ENCODE results near the gene PYY. TPM values are rescaled to one million over a fixed set of nuclear protein-coding genes. Genes with fewer than 3 reads are reported as not detected.

Gene PYY
- polyA plus RNA-seq, 3 donors = not detected

- H3K9me3 Mint-ChIP-seq = peaks cover 0 to 14% (median 0%) of the 10 kb centered on the region in 7 donors
- H3K36me3 ChIP-seq (replicated peaks in 1 of 2; ENCODE audit: control insufficient read depth in 1 of 2, insufficient read depth in 2 of 2, low read length in 2 of 2) = no peaks in the 10 kb centered on the region
- no peak overlapping the region for H3K9ac ChIP-seq (ENCODE audit: insufficient read depth, low read length, poor library complexity, severe bottlenecking)
- no peak for TF ChIP-seq CTCF (IDR thresholded peaks at IDR 0.05)
- H3K79me2 ChIP-seq (ENCODE audit: insufficient read depth, low read length) = no peaks in the 10 kb centered on the region
- H2AFZ ChIP-seq (ENCODE audit: insufficient read depth, low read depth, low read length, poor library complexity, severe bottlenecking) = no peak overlapping the region
- peaks cover 17 to 49% of the 10 kb centered on the region in 2 donors for H3K27me3 ChIP-seq (ENCODE audit: control insufficient read depth in 2 of 2, insufficient read depth in 2 of 2, low read length in 2 of 2)
- no peak overlapping the region for H3K4me2 ChIP-seq (replicated peaks; ENCODE audit: extremely low read depth, low read length, poor library complexity, severe bottlenecking)
- no peak overlapping the region for H3K27ac ChIP-seq (ENCODE audit: low read depth in 1 of 2, low read length in 2 of 2)
- H3K4me1 ChIP-seq (ENCODE audit: control insufficient read depth in 1 of 2, insufficient read depth in 2 of 2, low read length in 2 of 2) = peaks cover 13 to 15% of the 10 kb centered on the region in 2 donors
- no peak for DNase-seq
- WGBS (ENCODE audit: insufficient coverage) = 0% methylated on average over 1 of the region's 4 CpGs
- H3K4me3 ChIP-seq (replicated peaks in 1 of 3; ENCODE audit: low read depth in 2 of 3, low read length in 3 of 3) = no peak overlapping the region
- H3K27me3 Mint-ChIP-seq (ENCODE audit: low read depth in 3 of 3) = peaks cover 48 to 51% (median 50%) of the 10 kb centered on the region in 3 donors
- no peaks in the 10 kb centered on the region for H4K20me1 ChIP-seq (ENCODE audit: insufficient read depth, low read length)
- no peak overlapping the region for H3K4me3 Mint-ChIP-seq
- H3K4me1 Mint-ChIP-seq = peaks cover 21% of the 10 kb centered on the region
- intact Hi-C loops (cut with micrococcal nuclease) = no loop called here
- H3K36me3 Mint-ChIP-seq = no peaks in the 10 kb centered on the region
- H3K9me3 ChIP-seq (replicated peaks in 1 of 2; ENCODE audit: control insufficient read depth in 1 of 2, insufficient read depth in 1 of 2, low read length in 2 of 2) = peaks cover 0 to 12% of the 10 kb centered on the region in 2 donors
- H3K27ac Mint-ChIP-seq = no peak overlapping the region
Measured at GRCh38 chr17:43949781-43950180, 4.0 kb downstream of the PYY start.

- no peaks in the 10 kb centered on the region for H3K36me3 ChIP-seq (replicated peaks in 1 of 2; ENCODE audit: control insufficient read depth in 1 of 2, insufficient read depth in 2 of 2, low read length in 2 of 2)
- intact Hi-C loops (cut with micrococcal nuclease) = no loop called here
Measured at GRCh38 chr17:43946781-43947180, 7.0 kb downstream of the PYY start.

More at GRCh38 chr17:43946781-43947180, 7.0 kb downstream of the PYY start:
- Mint-ChIP-seq H3K36me3 (no peaks in the 10 kb centered on the region), H3K4me3 (no peak overlapping the region), H3K9me3 (peaks cover 0 to 3% (median 0%) of the 10 kb centered on the region in 7 donors), H3K4me1 (peaks cover 25% of the 10 kb centered on the region), H3K27me3 (ENCODE audit: low read depth in 3 of 3) (peaks cover 20 to 23% (median 20%) of the 10 kb centered on the region in 3 donors), H3K27ac (no peak overlapping the region)
- DNase-seq = no peak
- H3K79me2 ChIP-seq (ENCODE audit: insufficient read depth, low read length) = no peaks in the 10 kb centered on the region
- peaks cover 12 to 20% of the 10 kb centered on the region in 2 donors for H3K4me1 ChIP-seq (ENCODE audit: control insufficient read depth in 1 of 2, insufficient read depth in 2 of 2, low read length in 2 of 2)
- WGBS (ENCODE audit: insufficient coverage) = no CpG with 5 or more reads among the region's 4 CpGs
- H3K27ac ChIP-seq (ENCODE audit: low read depth in 1 of 2, low read length in 2 of 2) = no peak overlapping the region
- TF ChIP-seq CTCF (IDR thresholded peaks at IDR 0.05) = no peak
- H2AFZ ChIP-seq (ENCODE audit: insufficient read depth, low read depth, low read length, poor library complexity, severe bottlenecking) = no peak overlapping the region
- peaks cover 3 to 19% of the 10 kb centered on the region in 2 donors for H3K27me3 ChIP-seq (ENCODE audit: control insufficient read depth in 2 of 2, insufficient read depth in 2 of 2, low read length in 2 of 2)
- no peak overlapping the region for H3K9ac ChIP-seq (ENCODE audit: insufficient read depth, low read length, poor library complexity, severe bottlenecking)
- no peaks in the 10 kb centered on the region for H4K20me1 ChIP-seq (ENCODE audit: insufficient read depth, low read length)
- H3K4me3 ChIP-seq (replicated peaks in 1 of 3; ENCODE audit: low read depth in 2 of 3, low read length in 3 of 3) = no peak overlapping the region
- no peak overlapping the region for H3K4me2 ChIP-seq (replicated peaks; ENCODE audit: extremely low read depth, low read length, poor library complexity, severe bottlenecking)
- H3K9me3 ChIP-seq (replicated peaks in 1 of 2; ENCODE audit: control insufficient read depth in 1 of 2, insufficient read depth in 1 of 2, low read length in 2 of 2) = peaks cover 0 to 3% of the 10 kb centered on the region in 2 donors
